ENCODE results near the gene LYG1.
"Not testable (repeated sequence)": the region's sequence is repeated elsewhere in the genome, so short reads cannot be mapped to it uniquely, and the experiment has no call there.

LYG1 gene

GRCh38 chr2:99301097-99301496 lies at the start of gene LYG1:
TSS of gene LYG1 (minus strand) at chr2:99301197. CDS start at chr2:99295670, 5,527 bp downstream.
- not testable (repeated sequence) for DNase-seq

- no peak for DNase-seq
Measured at GRCh38 chr2:99350194-99350593, 49.2 kb upstream of the LYG1 start.

- DNase-seq = no peak
Measured at GRCh38 chr2:99348173-99348572, 47.2 kb upstream of the LYG1 start.

GRCh38 chr2:99346218-99346617 lies 45.2 kb upstream of the LYG1 start:
- no peak for DNase-seq

- DNase-seq = not testable (repeated sequence)
Measured at GRCh38 chr2:99345446-99345845, 44.4 kb upstream of the LYG1 start.

GRCh38 chr2:99342536-99342935 lies 41.5 kb upstream of the LYG1 start:
- DNase-seq = no peak

GRCh38 chr2:99340669-99341236 lies 39.8 kb upstream of the LYG1 start:
- DNase-seq = no peak

GRCh38 chr2:99338029-99338585 lies 37.1 kb upstream of the LYG1 start:
- DNase-seq = no peak

GRCh38 chr2:99337113-99338028 lies 36.4 kb upstream of the LYG1 start, which contains the start of gene EIF5B:
TSS of gene EIF5B (plus strand) at chr2:99337389. CDS start at chr2:99337555, 166 bp downstream.
- peak; percentile 54 for DNase-seq

- DNase-seq = no peak
Measured at GRCh38 chr2:99336804-99337112, 35.8 kb upstream of the LYG1 start.

GRCh38 chr2:99335911-99336803 lies 35.2 kb upstream of the LYG1 start, which contains the start of gene TXNDC9:
TSS of gene TXNDC9 (minus strand) at chr2:99336333. CDS start at chr2:99333210, 3,123 bp downstream.
- peak; percentile 96 for DNase-seq

- no peak for DNase-seq
Measured at GRCh38 chr2:99325384-99325783, 24.4 kb upstream of the LYG1 start.

- DNase-seq = not testable (repeated sequence)
Measured at GRCh38 chr2:99317873-99318200, 16.8 kb upstream of the LYG1 start.

GRCh38 chr2:99317161-99317872 lies 16.3 kb upstream of the LYG1 start:
- DNase-seq = no peak

- DNase-seq = no peak
Measured at GRCh38 chr2:99299580-99299979, 1.4 kb downstream of the LYG1 start.

- DNase-seq = no peak
Measured at GRCh38 chr2:99297994-99298393, 3.0 kb downstream of the LYG1 start.

GRCh38 chr2:99285526-99285925 lies 15.5 kb downstream of the LYG1 start:
- no peak for DNase-seq

- DNase-seq = no peak
Measured at GRCh38 chr2:99279969-99280695, 20.9 kb downstream of the LYG1 start.

GRCh38 chr2:99278793-99279291 lies 22.2 kb downstream of the LYG1 start:
- DNase-seq = no peak

- not testable (repeated sequence) for DNase-seq
Measured at GRCh38 chr2:99278195-99278765, 22.7 kb downstream of the LYG1 start.

- DNase-seq = no peak
Measured at GRCh38 chr2:99275882-99276281, 25.1 kb downstream of the LYG1 start.

All from NCI-H524 treated with DMSO at 0.1 percent for 48 hours (cell line).